Measurements from ENCODE around the gene RXFP4.

GRCh38 chr1:155897746-155898145 lies 43.7 kb upstream of the RXFP4 start:
- no peak for TF ChIP-seq EZH2 (IDR thresholded peaks at IDR 0.05)
- TF ChIP-seq CTCF (IDR thresholded peaks at IDR 0.05): no peak

Measured in neural progenitor cell (in vitro differentiated cells).